ENCODE data around the gene TRUB2.

Gene TRUB2

GRCh38 chr9:128271112-128271511 is 51.1 kb downstream of the TRUB2 start:
- H3K27me3 ChIP-seq, result no peaks in the 10 kb centered on the region
- TF ChIP-seq CTCF (IDR thresholded peaks at IDR 0.05), result no peak
- H3K4me3 ChIP-seq, result no peak overlapping the region
- intact Hi-C loops (cut with DNase I; ENCODE audit: low total_unique reads), result no loop called here
- H3K27ac ChIP-seq, result no peak overlapping the region
- H3K36me3 ChIP-seq, result peaks cover 36 to 68% (median 52%) of the 10 kb centered on the region in 3 donors
- no peaks in the 10 kb centered on the region for H3K9me3 ChIP-seq
- DNase-seq, result no peak
- H3K4me1 ChIP-seq, result peaks cover 0 to 16% (median 15%) of the 10 kb centered on the region in 4 donors

- TF ChIP-seq CTCF (IDR thresholded peaks at IDR 0.05), result no peak
- H3K36me3 ChIP-seq, result peaks cover 58 to 91% (median 72%) of the 10 kb centered on the region in 3 donors
Measured at GRCh38 chr9:128266868-128267590, 55.2 kb downstream of the TRUB2 start.

GRCh38 chr9:128265348-128265847 is 56.8 kb downstream of the TRUB2 start:
- intact Hi-C loops (cut with DNase I; ENCODE audit: low total_unique reads), result no loop called here
- Histone ChIP-seq H3K4me3 (no peak overlapping the region), H3K27me3 (no peaks in the 10 kb centered on the region), H3K36me3 (peaks cover 69 to 94% (median 77%) of the 10 kb centered on the region in 3 donors), H3K27ac (no peak overlapping the region), H3K4me1 (no peaks in the 10 kb centered on the region), H3K9me3 (no peaks in the 10 kb centered on the region)
- no peak for TF ChIP-seq CTCF (IDR thresholded peaks at IDR 0.05)
- DNase-seq, result no peak

More at GRCh38 chr9:128266868-128267590, 55.2 kb downstream of the TRUB2 start:
- Histone ChIP-seq H3K4me1 (no peaks in the 10 kb centered on the region), H3K27me3 (no peaks in the 10 kb centered on the region), H3K9me3 (no peaks in the 10 kb centered on the region), H3K4me3 (no peak overlapping the region), H3K27ac (no peak overlapping the region)
- intact Hi-C loops (cut with DNase I; ENCODE audit: low total_unique reads), result no loop called here
- DNase-seq, result no peak

- intact Hi-C loops (cut with DNase I; ENCODE audit: low total_unique reads), result no loop called here
- no peaks in the 10 kb centered on the region for H3K9me3 ChIP-seq
- no peaks in the 10 kb centered on the region for H3K27me3 ChIP-seq
- H3K4me1 ChIP-seq, result no peaks in the 10 kb centered on the region
- no peak overlapping the region for H3K4me3 ChIP-seq
- DNase-seq, result no peak
- H3K27ac ChIP-seq, result no peak overlapping the region
- H3K36me3 ChIP-seq, result peaks cover 92 to 99% (median 94%) of the 10 kb centered on the region in 3 donors
- TF ChIP-seq CTCF (IDR thresholded peaks at IDR 0.05), result no peak
Measured at GRCh38 chr9:128262687-128263086, 59.6 kb downstream of the TRUB2 start.

GRCh38 chr9:128260340-128260739 is 61.9 kb downstream of the TRUB2 start:
- intact Hi-C loops (cut with DNase I; ENCODE audit: low total_unique reads), result no loop called here
- peaks cover 76 to 95% (median 82%) of the 10 kb centered on the region in 3 donors for H3K36me3 ChIP-seq
- no peaks in the 10 kb centered on the region for H3K4me1 ChIP-seq
- no peak overlapping the region for H3K27ac ChIP-seq
- no peak for TF ChIP-seq CTCF (IDR thresholded peaks at IDR 0.05)
- no peak overlapping the region for H3K4me3 ChIP-seq
- H3K9me3 ChIP-seq, result no peaks in the 10 kb centered on the region
- H3K27me3 ChIP-seq, result no peaks in the 10 kb centered on the region
- no peak for DNase-seq

Data from tibial artery (tissue), 4 donors.